Prostate gland (tissue), 2 donors: ENCODE data around the gene MYL9. TPM values are rescaled to one million over a fixed set of nuclear protein-coding genes. Genes with fewer than 3 reads are reported as not detected.

Source experiments
- DNase-seq: peaks from one replicate; pipeline ENCODE4 v3.0.0-alpha.2; 2019; ENCODE audit warnings: low spot score
- H3K27ac ChIP-seq, 2 donors: fragments of 200-600 bp; sonication (generic); 2 replicates each; pipeline ENCODE4 v1.5.1; 2017 to 2019
- H3K27me3 ChIP-seq: fragments of 200-600 bp; sonication (generic); replicated peaks from 2 replicates; pipeline ENCODE4 v1.5.1; 2019; ENCODE audit not compliant: insufficient read depth
- H3K36me3 ChIP-seq, 2 donors: fragments of 200-600 bp; sonication (generic); 1 replicate in 1 of 2; 2 replicates in 1 of 2; pipeline versions ENCODE4 v1.5.1 to v1.8.1; 2017 to 2019
- H3K4me1 ChIP-seq: fragments of 200-600 bp; sonication (generic); replicated peaks from 2 replicates; pipeline ENCODE4 v1.5.1; 2019
- H3K4me3 ChIP-seq, 2 donors: fragments of 200-600 bp; sonication (generic); 2 replicates each; pipeline ENCODE4 v1.5.1; 2017 to 2019
- H3K9me3 ChIP-seq: fragments of 200-600 bp; sonication (generic); 2 replicates; pipeline ENCODE4 v1.5.1; 2017
- CTCF ChIP-seq, 4 experiments: fragments of 200-600 bp in 2 of 4; fragments of 450-650 bp in 2 of 4; sonication (generic) in 2 of 4; IDR thresholded peaks; 1 replicate in 3 of 4; 2 replicates in 1 of 4; pipeline ENCODE4 v1.5.1; 2016 to 2019; ENCODE audit warnings: antibody characterized with exemption in 4 of 4, mild to moderate bottlenecking in 2 of 4, moderate library complexity in 2 of 4
- POLR2A ChIP-seq: fragments of 450-650 bp; IDR thresholded peaks from one replicate; pipeline ENCODE4 v1.6.1; 2016; ENCODE audit warnings: antibody characterized with exemption, mild to moderate bottlenecking
- POLR2AphosphoS5 ChIP-seq: sonication (generic); formaldehyde crosslinking; IDR thresholded peaks from one replicate; pipeline ENCODE4 v1.6.1; 2017; ENCODE audit warnings: antibody characterized with exemption
- whole genome bisulfite sequencing: methylation state at CpG from one replicate; pipeline ENCODE4 v1.1.5; 2018; 5-methylcytosine and 5-hydroxymethylcytosine counted together
- intact Hi-C: fragments of 100-400 bp; cut with DNase I; formaldehyde crosslinking; loops from one replicate; pipeline ENCODE4 v1.14.2; 2022
- small RNA-seq, 2 donors: library from RNA; depleted of rRNA; stranded (forward); fragments of <200 nt; gene quantifications; one replicate each; pipeline ENCODE3, GENCODE V24; 2016
- total RNA-seq, 2 donors: library from RNA; depleted of rRNA; stranded (reverse); fragments of >200 nt; gene quantifications; one replicate each; pipeline ENCODE4 v1.1.0, GENCODE V29; 2016

The MYL9 gene
- total RNA-seq, 2 donors from 2014 or later = 335 to 560 TPM

- Histone ChIP-seq H3K27me3 (no peaks in the 10 kb centered on the region), H3K4me3 (no peak overlapping the region), H3K36me3 (no peaks in the 10 kb centered on the region), H3K9me3 (no peaks in the 10 kb centered on the region), H3K4me1 (no peaks in the 10 kb centered on the region), H3K27ac (no peak overlapping the region)
- intact Hi-C loops = loop anchor here (10.0 kb wide), 1 partner anchor 135 kb away; no protein-coding TSS in a partner anchor
- TF ChIP-seq CTCF (IDR thresholded peaks at IDR 0.05) (no peak), POLR2AphosphoS5 (no peak), POLR2A (no peak)
- WGBS = 38% methylated on average over 5 of the region's 5 CpGs
- no peak for DNase-seq
Measured at GRCh38 chr20:36599912-36600345, 58.6 kb downstream of the MYL9 start.

Small RNAs within 50 kb of the gene (small RNA-seq; reads per million reads assigned to genes)
- 0 reads per million in 2 donors for gene RF00017

Other genes with a start within 250 kb of the MYL9 start
- gene DLGAP4, start 235.2 kb upstream of the MYL9 start, total RNA-seq = 100 to 1,000 TPM in 1 of 2 donors, 10 to 100 TPM in 1; 38.0 to 104 TPM
- gene TGIF2, start 32.1 kb downstream of the MYL9 start, total RNA-seq = 10 to 100 TPM; 16.7 to 34.8 TPM
- gene RAB5IF, start 64.3 kb downstream of the MYL9 start, total RNA-seq = 10 to 100 TPM; 72.8 to 92.3 TPM
- under 1 TPM; 0.28 to 0.73 TPM for gene SLA2, start 104.7 kb downstream of the MYL9 start, total RNA-seq
- gene NDRG3, start 204.6 kb downstream of the MYL9 start, total RNA-seq = 100 to 1,000 TPM in 1 of 2 donors, 10 to 100 TPM in 1; 42.8 to 127 TPM
- gene DSN1, start 232.2 kb downstream of the MYL9 start, total RNA-seq = 10 to 100 TPM; 13.0 to 17.1 TPM